HG02852 (cell line): Measurements from ENCODE around the gene PRSS16.
"Not testable (repeated sequence)": the region's sequence is repeated elsewhere in the genome, so short reads cannot be mapped to it uniquely, and the experiment has no call there.

Experiments
- ATAC-seq: cut with Tn5 transposase; IDR thresholded peaks from one replicate; pipeline ENCODE4 v1.9.1; 2021; ENCODE audit warnings: mild to moderate bottlenecking, moderate library complexity; ENCODE audit not compliant: unreplicated experiment

PRSS16 gene

DNA sequence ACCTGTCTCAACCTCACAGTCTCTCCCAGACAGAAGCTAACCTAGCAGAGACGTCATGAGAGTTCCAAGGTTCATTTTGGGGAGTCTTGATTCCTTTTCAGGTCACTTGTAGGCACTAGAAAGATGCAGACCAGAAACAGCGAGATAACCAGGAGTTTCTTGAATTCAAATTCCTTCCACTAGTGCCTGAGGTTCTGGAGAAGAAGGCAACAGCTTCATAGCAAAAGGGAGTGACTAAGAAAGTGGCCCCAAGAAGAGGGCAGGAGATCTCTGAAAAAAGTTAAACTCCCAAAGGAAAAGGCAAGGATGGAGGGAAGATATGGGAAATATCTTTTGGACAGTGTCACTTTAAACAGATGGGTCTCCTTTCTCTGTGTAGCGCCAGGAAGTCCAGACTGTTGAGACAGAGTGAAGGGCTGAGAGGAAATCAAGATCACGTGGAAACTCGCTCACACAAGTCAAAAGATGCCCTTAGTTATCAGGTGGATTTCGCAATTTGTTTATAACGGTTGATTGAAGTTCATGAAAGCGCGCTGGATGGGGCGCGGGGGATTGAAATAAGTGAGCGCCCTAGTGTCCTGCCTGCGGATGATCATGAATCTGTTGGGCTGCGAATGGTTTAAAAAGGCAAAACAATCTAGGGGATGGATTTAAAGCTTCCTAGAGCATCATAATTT, 4.8 kb upstream of the PRSS16 start:
- no peak for ATAC-seq

- ATAC-seq = no peak
Measured at GRCh38 chr6:27248783-27249182, 1.3 kb downstream of the PRSS16 start.

DNA sequence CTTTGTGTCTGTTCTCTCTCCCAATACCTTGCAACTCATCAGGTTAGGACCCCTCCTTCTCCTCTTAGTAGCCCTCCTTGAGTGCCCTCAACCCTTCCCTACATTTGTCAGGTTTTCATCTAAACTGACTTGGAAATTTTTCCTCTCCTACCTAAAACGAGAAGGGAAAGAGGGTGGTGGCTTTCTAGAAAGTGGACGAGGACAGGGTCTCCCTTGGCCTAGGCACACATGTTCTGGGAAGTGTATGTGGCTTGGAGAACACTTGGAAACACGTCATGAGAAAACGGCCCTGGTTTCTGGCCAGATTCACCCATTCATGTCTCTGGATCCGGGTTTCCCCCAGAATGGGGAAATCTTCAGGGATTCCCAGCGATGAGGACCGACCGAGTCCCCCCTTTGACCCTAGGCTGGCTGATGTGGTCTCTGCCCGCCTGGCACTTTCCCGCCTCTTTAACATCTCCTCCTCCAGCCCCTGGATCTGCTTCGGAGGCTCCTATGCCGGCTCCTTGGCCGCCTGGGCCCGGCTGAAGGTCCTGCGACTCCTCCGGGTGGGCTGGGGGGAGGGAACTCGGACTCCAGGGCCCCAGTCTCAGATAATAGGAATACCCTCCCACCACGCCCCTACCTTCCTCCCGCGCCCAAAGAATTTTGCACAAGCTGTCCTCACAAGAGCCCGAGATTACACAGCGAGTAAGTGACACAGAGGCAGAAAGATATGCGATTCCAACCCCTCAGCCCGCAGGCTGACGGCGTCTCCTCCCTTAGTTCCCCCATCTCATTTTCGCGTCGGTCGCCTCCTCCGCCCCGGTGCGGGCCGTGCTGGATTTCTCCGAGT, 3.0 kb downstream of the PRSS16 start:
- no peak for ATAC-seq

DNA sequence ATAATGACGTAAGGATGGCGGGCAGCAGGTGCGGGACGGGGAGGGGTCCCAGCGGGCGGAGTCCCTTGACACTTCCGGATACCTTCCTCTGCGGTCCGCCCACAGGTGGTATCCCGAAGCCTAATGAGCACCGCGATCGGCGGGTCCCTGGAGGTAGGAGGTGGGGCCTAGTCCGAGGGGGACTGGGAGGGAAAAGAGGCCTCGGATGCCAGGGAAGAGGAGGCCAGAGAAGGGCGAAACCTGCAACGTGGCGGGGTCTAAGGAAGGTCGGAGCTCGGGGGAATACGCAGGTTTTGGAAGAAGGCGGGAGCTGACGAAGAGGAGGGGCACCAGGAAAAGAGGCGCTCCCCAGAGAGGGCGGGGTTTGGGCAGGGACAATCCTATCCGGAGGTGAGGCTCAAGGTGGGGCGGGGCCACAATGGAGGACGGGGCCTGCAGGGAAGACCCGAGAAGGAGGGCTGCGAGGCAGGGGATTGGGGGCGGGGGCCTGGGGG, 3.7 kb downstream of the PRSS16 start:
- peak; percentile 81 for ATAC-seq

- ATAC-seq = peak; percentile 81
Measured at GRCh38 chr6:27251606-27252251, 4.2 kb downstream of the PRSS16 start.

GRCh38 chr6:27254566-27254965, 7.1 kb downstream of the PRSS16 start:
- no peak for ATAC-seq

- no peak for ATAC-seq
Measured at GRCh38 chr6:27255866-27256265, 8.4 kb downstream of the PRSS16 start.

DNA sequence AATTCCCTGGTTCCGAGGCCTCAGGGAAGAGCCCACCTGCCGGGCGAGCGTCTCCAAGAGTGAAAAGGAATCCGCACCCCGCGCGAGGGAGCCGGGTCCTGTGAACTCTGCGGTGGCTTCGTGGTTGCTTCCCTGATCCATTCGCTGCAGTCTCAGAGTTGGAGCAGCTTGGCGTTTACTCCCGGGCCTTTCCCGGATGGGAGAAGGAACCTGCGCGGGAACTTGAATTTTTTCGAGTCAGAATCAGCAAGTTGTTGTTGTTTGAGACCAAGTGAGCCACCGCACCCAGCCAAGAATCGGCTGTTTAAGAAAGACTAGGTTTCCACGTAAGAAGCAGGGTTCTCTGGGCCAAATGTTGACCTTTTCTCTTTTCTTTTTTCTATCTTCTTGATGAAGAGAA, 12.9 kb downstream of the PRSS16 start:
- no peak for ATAC-seq

DNA sequence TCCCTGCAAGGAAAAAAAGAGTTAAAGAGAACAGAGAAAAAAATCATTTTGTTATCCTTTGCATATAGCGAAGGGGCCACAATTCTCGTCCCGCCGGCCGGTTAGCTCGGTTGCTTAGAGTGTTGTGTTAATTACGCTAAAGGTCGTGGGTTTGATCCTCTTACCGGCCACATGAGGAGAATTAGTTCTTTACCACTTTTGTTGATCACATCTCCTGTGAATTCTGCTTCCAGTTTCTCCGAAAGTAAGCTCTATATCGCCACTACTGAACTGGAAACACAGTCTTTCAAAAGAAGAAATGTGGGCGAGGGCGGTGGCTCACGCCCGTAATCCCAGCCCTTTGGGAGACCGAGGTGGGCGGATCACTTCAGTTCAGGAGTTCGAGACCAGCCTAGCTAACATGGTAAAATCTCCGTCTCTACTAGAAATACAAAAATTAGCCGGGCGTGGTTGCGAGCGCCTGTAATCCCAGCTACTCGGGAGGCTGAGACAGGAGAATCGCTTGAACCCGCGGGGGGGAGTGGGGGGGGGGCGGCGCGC, 13.4 kb downstream of the PRSS16 start:
- ATAC-seq = no peak

- no peak for ATAC-seq
Measured at GRCh38 chr6:27263886-27264285, 16.4 kb downstream of the PRSS16 start.

- not testable (repeated sequence) for ATAC-seq
Measured at GRCh38 chr6:27267003-27267402, 19.5 kb downstream of the PRSS16 start.

DNA sequence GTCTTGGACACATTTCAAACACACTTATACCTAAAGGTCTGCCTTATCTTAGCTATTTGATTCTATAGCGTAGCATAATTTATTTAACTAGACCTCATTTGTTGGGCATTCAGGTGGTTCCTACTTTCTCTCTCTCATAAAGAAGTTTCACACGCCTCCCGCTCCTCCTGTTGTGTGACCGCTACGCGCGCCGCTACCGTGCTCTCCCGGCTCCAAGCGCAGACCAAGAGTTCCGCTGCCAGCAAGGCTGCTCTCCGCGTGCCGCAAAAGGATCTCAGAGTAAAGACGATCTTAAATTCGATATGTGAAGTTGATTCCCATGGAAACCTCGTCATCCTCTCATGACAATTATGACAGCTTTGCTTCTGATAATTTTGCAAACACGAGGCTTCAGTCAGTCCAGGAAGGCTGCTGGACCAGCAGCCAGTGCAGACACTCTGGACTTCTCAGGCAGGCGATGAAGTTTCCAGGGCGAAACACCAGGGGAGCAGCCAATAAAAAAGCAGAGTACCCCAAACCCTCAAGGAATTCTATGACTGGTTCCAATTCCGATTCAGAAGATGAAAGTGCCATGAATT, 20.4 kb downstream of the PRSS16 start:
- ATAC-seq = no peak

DNA sequence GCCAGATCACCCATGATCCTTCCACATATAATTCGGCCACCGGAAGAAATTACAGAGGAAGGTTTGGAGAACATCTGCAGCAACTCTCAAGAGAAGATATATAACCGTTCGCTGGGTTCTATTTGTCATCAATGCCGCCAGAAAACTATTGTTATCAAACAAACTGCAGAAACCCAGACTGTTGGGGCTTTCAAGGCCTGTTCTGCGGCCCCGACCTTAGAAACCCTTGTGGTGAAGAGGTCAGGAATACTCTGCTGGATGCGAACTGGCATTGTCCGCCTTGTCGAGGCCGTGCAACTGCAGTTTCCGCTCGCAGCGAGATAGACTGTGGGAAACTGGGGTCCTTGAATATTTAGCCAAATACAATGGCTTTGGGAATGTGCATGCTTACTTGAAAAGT, 21.3 kb downstream of the PRSS16 start:
- ATAC-seq = no peak

DNA sequence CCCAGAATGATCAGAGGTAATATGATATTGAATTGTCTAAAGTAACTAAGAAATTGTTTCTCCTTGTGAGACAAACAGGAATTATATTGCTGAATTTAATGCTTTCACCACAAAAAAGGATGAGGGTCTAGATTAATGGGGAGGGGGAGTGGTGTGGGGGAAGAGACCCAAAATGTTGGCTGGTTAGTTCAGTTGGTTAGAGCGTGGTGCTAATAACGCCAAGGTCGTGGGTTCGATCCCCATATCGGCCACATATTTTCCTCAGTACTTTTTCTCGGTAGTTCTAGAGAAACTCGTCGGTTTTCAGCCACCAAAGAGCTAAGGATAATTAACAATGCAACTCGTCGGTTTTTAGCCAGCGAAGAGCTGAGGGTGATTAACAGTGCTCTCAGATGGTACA, 26.3 kb downstream of the PRSS16 start:
- no peak for ATAC-seq

GRCh38 chr6:27275025-27275956, 27.8 kb downstream of the PRSS16 start:
- ATAC-seq = no peak

GRCh38 chr6:27279513-27280063, 32.1 kb downstream of the PRSS16 start:
- ATAC-seq = no peak

- ATAC-seq = no peak
Measured at GRCh38 chr6:27280064-27280539, 32.6 kb downstream of the PRSS16 start.

DNA sequence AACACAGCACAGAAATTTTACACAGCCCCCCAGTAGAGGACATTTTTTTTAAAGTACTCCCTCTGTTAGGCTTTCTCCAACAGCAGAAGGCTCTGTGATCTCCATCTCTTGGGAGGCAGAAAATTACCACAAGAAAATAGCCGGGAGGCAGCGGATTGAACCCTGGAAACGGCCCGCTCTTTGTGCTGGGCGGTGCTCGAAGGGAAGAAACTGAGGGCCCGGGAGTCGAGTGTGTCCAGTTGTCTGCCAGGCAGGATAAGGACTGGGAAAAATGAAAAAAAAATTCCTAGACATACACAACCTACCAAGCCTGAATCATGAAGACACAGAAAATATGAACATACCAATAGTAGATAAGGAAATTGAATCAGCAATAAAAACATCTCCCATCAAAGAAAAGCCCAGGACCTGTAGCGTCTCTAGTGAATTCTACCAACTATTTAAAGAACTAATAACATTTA, 33.1 kb downstream of the PRSS16 start:
- no peak for ATAC-seq

- ATAC-seq = no peak
Measured at GRCh38 chr6:27281105-27281539, 33.6 kb downstream of the PRSS16 start.
